Measurements from ENCODE around the gene FN3K. TPM values are rescaled to one million over a fixed set of nuclear protein-coding genes. Genes with fewer than 3 reads are reported as not detected.

The FN3K gene
- 10 to 100 TPM in 3 of 5 experiments, 1 to 10 TPM in 2; 3.9 to 14.1 (median 12.0) TPM for total RNA-seq
- polyA plus RNA-seq = 1 to 10 TPM in 1 of 2 donors, under 1 TPM in 1; 0.97 to 1.2 TPM
- total RNA-seq = 1.6 reads per million, percentile 5 among the genes with 10 or more reads in this experiment

DNA sequence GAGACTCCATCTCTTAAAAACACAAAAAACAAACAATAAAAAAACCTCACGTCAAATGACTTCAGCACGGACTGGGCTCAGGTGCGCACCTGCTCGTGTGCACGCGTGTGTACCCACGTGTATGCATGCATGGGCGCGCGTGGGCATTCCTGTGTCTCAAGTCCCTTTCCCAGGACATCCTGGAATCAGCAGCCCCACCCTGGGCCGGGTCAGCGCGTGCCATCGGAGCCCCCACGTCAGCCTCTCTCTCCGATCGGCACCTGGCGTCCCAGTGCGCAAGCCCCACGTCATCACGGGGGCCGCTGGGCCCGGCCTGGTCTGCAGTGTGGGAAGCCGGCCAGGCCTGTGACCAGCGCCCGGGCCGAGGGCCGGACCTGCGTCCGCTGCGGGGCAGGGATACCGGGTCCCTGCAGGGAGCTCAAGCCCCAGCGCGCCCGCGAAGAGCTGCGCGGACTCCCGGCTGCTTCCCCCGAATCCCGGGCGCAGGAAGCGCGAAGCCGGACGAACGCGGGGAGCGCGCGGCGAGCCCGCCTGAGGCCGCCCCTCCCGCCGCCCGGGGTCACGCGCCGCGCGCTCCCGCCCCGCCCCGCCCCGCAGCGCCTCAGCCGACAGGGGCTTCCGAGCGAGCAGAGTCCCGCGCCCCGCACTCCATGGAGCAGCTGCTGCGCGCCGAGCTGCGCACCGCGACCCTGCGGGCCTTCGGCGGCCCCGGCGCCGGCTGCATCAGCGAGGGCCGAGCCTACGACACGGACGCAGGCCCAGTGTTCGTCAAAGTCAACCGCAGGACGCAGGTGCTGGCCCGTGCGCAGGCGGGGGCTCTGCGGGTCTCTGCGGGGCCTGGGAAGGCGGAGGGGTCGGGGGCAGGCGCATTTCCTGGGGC is at the start of gene FN3K:
Gene FN3K (plus strand): TSS at position 629 of the 880 bp plus-strand sequence. CDS start 22 bp downstream, at position 651.
- peaks cover 0 to 9% (median 0%) of the 10 kb centered on the region in 3 experiments for H3K9me3 ChIP-seq (ENCODE audit: control insufficient read depth in 2 of 3, low read length in 3 of 3)
- peaks cover 0 to 2% (median 0%) of the 10 kb centered on the region in 3 experiments for H3K36me3 ChIP-seq (ENCODE audit: control insufficient read depth in 2 of 3, insufficient read depth in 3 of 3, low read length in 3 of 3)
- Mint-ChIP-seq H3K27me3 (no peaks in the 10 kb centered on the region), H3K36me3 (peaks cover 4 to 35% (median 20%) of the 10 kb centered on the region in 5 donors), H3K4me1 (peaks cover 0 to 11% (median 6%) of the 10 kb centered on the region in 7 donors), H3K9me3 (peaks cover 0 to 12% (median 5%) of the 10 kb centered on the region in 11 donors), H3K27ac (peak within 1 kb of the TSS in 4 of 9 donors; percentile 14 to 78 (median 48)), H3K4me3 (peak within 1 kb of the TSS; percentile 66 to 85 (median 76))
- ChIA-PET POLR2A (no interaction called here), CTCF (no interaction called here)
- DNase-seq (peak in 6 of 9 donors; percentile 19 to 52 (median 34)), ATAC-seq (peak; percentile 81)
- H3K4me3 ChIP-seq (ENCODE audit: low read length) = peak within 1 kb of the TSS; percentile 58
- H3K27me3 ChIP-seq (ENCODE audit: control insufficient read depth in 2 of 2, insufficient read depth in 2 of 2, low read length in 2 of 2) = no peaks in the 10 kb centered on the region
- intact Hi-C loops (cut with micrococcal nuclease) = loop anchor here in 1 of 2 donors (2.0 kb wide), 1 partner anchor 18 kb away; the partner anchor contains the start of gene FN3KRP
- H3K4me1 ChIP-seq (ENCODE audit: control insufficient read depth in 2 of 2, insufficient read depth in 2 of 2, low read length in 2 of 2) = no peaks in the 10 kb centered on the region
- H3K27ac ChIP-seq (ENCODE audit: low read depth, low read length) = peak within 1 kb of the TSS; percentile 55

DNA sequence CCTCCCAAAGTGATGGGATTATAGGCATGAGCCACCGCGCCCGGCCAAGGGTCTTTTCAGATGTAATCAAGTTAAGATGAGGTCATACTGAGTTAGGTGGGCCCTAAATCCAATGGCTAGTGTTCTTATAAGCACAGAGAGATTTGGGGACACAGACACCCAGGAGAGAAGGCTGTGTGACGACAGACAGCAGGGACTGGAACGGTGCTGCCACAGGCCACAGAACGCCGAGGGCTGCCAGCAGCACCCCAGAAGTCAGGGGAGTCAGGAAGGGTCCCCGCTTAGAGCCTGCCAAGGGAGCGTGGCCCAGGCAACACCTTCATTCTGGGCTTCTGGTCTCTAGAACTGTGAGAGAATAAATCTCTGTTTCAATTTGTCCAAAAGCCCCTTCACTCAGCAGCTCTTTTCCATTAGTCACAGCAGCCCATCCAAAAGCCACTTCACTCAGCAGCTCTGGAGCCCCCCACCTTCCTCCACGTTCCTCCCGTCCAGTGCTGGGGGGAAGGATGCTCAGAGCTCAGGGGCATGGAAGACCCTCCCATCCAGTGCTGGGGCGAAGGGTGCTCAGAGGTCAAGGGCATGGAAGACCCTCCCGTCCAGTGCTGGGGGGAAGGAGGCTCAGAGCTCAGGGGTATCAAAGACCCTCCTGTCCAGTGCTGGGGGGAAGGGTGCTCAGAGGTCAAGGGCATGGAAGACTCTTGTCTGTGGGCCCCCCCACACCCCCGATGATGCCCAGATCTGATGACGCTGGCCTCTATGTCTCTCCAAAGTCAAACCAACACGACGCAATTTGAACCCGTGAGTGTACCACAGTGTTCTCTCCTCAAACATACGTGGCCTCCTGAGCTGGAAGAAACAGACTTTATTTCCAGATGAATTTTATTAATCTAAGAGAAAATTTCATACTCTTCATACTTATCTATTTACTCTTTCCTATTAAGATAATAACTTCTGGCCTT is 48.8 kb upstream of the FN3K start:
- Mint-ChIP-seq H3K4me3 (no peak overlapping the region), H3K27me3 (peaks cover 0 to 3% (median 0%) of the 10 kb centered on the region in 5 donors), H3K36me3 (peaks cover 2 to 25% (median 9%) of the 10 kb centered on the region in 5 donors), H3K9me3 (peaks cover 0 to 12% (median 7%) of the 10 kb centered on the region in 11 donors), H3K4me1 (peaks cover 0 to 4% (median 0%) of the 10 kb centered on the region in 7 donors), H3K27ac (no peak overlapping the region)
- no peaks in the 10 kb centered on the region for H3K36me3 ChIP-seq (ENCODE audit: control insufficient read depth in 2 of 3, insufficient read depth in 3 of 3, low read length in 3 of 3)
- CTCF ChIA-PET = no interaction called here
- POLR2A ChIA-PET = no interaction called here
- no peaks in the 10 kb centered on the region for H3K27me3 ChIP-seq (ENCODE audit: control insufficient read depth in 2 of 2, insufficient read depth in 2 of 2, low read length in 2 of 2)
- no peak overlapping the region for H3K4me3 ChIP-seq (ENCODE audit: low read length)
- DNase-seq (no peak), ATAC-seq (no peak)
- no peaks in the 10 kb centered on the region for H3K9me3 ChIP-seq (ENCODE audit: control insufficient read depth in 2 of 3, low read length in 3 of 3)
- no peak overlapping the region for H3K27ac ChIP-seq (ENCODE audit: low read depth, low read length)
- intact Hi-C loops (cut with micrococcal nuclease) = no loop called here
- no peaks in the 10 kb centered on the region for H3K4me1 ChIP-seq (ENCODE audit: control insufficient read depth in 2 of 2, insufficient read depth in 2 of 2, low read length in 2 of 2)

DNA sequence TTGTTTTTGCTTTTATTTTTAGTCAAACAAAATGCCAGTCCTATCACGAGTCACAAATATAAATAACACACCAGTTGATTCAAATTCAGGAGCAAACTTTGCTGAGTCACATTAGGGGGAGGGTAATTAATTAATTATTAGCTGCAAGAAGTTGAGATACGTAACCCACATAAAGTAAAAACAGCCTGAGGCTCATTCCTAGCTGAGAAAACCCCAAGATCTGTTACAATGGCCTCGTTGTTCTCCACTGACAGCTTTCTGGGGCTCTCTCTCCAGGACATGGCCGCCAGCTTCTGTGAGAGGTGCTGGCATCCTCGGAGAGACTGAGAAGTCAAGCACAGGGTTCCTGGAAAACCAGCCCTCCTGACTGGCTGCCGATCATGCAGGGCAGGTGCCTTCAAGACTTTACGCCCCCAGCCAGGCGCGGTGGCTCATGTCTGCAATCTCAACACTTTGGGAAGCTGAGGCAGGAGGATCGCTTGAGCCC is 48.0 kb upstream of the FN3K start:
- H3K27me3 ChIP-seq (ENCODE audit: control insufficient read depth in 2 of 2, insufficient read depth in 2 of 2, low read length in 2 of 2) = no peaks in the 10 kb centered on the region
- intact Hi-C loops (cut with micrococcal nuclease) = no loop called here
- ATAC-seq (no peak), DNase-seq (no peak)
- no peaks in the 10 kb centered on the region for H3K36me3 ChIP-seq (ENCODE audit: control insufficient read depth in 2 of 3, insufficient read depth in 3 of 3, low read length in 3 of 3)
- no peak overlapping the region for H3K4me3 ChIP-seq (ENCODE audit: low read length)
- Mint-ChIP-seq H3K4me1 (peaks cover 0 to 4% (median 0%) of the 10 kb centered on the region in 7 donors), H3K9me3 (peaks cover 0 to 4% (median 0%) of the 10 kb centered on the region in 11 donors), H3K27me3 (no peaks in the 10 kb centered on the region), H3K36me3 (peaks cover 0 to 18% (median 1%) of the 10 kb centered on the region in 5 donors), H3K4me3 (no peak overlapping the region), H3K27ac (no peak overlapping the region)
- CTCF ChIA-PET = no interaction called here
- POLR2A ChIA-PET = no interaction called here
- no peaks in the 10 kb centered on the region for H3K9me3 ChIP-seq (ENCODE audit: control insufficient read depth in 2 of 3, low read length in 3 of 3)
- no peak overlapping the region for H3K27ac ChIP-seq (ENCODE audit: low read depth, low read length)
- H3K4me1 ChIP-seq (ENCODE audit: control insufficient read depth in 2 of 2, insufficient read depth in 2 of 2, low read length in 2 of 2) = no peaks in the 10 kb centered on the region

DNA sequence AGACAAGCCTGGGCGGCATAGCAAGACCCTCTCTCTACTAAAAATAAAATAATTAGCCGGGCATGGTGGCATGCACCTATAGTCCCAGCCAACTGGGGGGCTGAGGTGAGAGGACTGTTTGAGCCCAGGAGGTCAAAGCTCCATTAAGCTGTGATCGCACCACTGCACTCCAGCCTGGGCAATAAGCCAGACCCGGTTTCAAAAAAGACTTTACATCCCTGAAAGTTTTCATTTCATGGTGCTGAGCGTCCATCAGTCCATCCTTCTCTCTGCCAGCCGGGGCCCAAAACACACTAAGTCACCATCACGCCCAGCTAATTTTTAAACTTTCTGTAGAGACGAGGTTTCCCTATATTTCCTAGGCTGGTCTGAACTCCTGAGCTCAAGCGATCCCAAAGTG is 47.5 kb upstream of the FN3K start:
- intact Hi-C loops (cut with micrococcal nuclease) = no loop called here
- no peaks in the 10 kb centered on the region for H3K9me3 ChIP-seq (ENCODE audit: control insufficient read depth in 2 of 3, low read length in 3 of 3)
- CTCF ChIA-PET = no interaction called here

DNA sequence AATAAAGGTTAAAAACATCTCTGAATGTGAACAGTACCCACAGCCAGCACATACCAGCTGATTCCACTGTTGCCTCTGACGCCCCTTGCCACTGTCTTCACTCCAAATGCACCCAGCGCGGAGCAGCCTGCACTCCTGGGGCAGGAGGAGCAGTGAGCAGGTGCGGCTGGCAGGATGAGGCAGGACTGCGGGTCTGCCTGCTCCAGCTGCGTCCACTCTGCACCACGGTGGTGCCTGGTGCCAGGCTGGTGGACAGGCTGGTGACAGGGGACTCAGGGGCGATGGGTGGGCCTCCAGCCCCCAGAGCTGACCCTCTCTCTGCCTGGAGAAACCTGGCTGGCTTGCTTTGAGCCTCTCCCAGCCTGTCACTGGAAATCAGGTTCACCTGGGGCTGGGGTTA is 46.3 kb upstream of the FN3K start:
- no peak for ATAC-seq
- H3K9me3 ChIP-seq (ENCODE audit: control insufficient read depth in 2 of 3, low read length in 3 of 3) = no peaks in the 10 kb centered on the region
- H3K4me1 Mint-ChIP-seq = peaks cover 0 to 4% (median 0%) of the 10 kb centered on the region in 7 donors
- H3K27ac Mint-ChIP-seq = no peak overlapping the region
- H3K4me3 ChIP-seq (ENCODE audit: low read length) = no peak overlapping the region
- H3K4me1 ChIP-seq (ENCODE audit: control insufficient read depth in 2 of 2, insufficient read depth in 2 of 2, low read length in 2 of 2) = no peaks in the 10 kb centered on the region
- no peaks in the 10 kb centered on the region for H3K36me3 ChIP-seq (ENCODE audit: control insufficient read depth in 2 of 3, insufficient read depth in 3 of 3, low read length in 3 of 3)
- H3K27ac ChIP-seq (ENCODE audit: low read depth, low read length) = no peak overlapping the region
- H3K27me3 ChIP-seq (ENCODE audit: control insufficient read depth in 2 of 2, insufficient read depth in 2 of 2, low read length in 2 of 2) = no peaks in the 10 kb centered on the region
- no peaks in the 10 kb centered on the region for H3K27me3 Mint-ChIP-seq
- CTCF ChIA-PET = no interaction called here
- intact Hi-C loops (cut with micrococcal nuclease) = no loop called here
- POLR2A ChIA-PET = interaction anchor here (0.9 kb wide), 1 partner anchor 8 kb away, joined by 3 read pairs; no protein-coding TSS in a partner anchor
- H3K9me3 Mint-ChIP-seq = peaks cover 0 to 6% (median 0%) of the 10 kb centered on the region in 11 donors
- H3K36me3 Mint-ChIP-seq = peaks cover 0 to 18% (median 4%) of the 10 kb centered on the region in 5 donors
- no peak overlapping the region for H3K4me3 Mint-ChIP-seq
- no peak for DNase-seq

More for the DNA sequence above, 47.5 kb upstream of the FN3K start:
- Mint-ChIP-seq H3K4me3 (no peak overlapping the region), H3K36me3 (peaks cover 0 to 18% (median 0%) of the 10 kb centered on the region in 5 donors), H3K9me3 (no peaks in the 10 kb centered on the region), H3K4me1 (peaks cover 0 to 4% (median 0%) of the 10 kb centered on the region in 7 donors), H3K27ac (no peak overlapping the region), H3K27me3 (no peaks in the 10 kb centered on the region)
- Histone ChIP-seq H3K4me1 (ENCODE audit: control insufficient read depth in 2 of 2, insufficient read depth in 2 of 2, low read length in 2 of 2) (no peaks in the 10 kb centered on the region), H3K27ac (ENCODE audit: low read depth, low read length) (no peak overlapping the region), H3K27me3 (ENCODE audit: control insufficient read depth in 2 of 2, insufficient read depth in 2 of 2, low read length in 2 of 2) (no peaks in the 10 kb centered on the region), H3K4me3 (ENCODE audit: low read length) (no peak overlapping the region), H3K36me3 (ENCODE audit: control insufficient read depth in 2 of 3, insufficient read depth in 3 of 3, low read length in 3 of 3) (no peaks in the 10 kb centered on the region)
- no peak for DNase-seq
- POLR2A ChIA-PET = no interaction called here
- ATAC-seq = no peak

Measured in naive thymus-derived CD4-positive, alpha-beta T cell (primary cell).